Duodenal mucosa (tissue), 2 donors: Measurements from ENCODE around the gene TGFBR3.

Experiments
- H3K27ac ChIP-seq: one replicate; pipeline ENCODE4 v1.7.0; 2013; ENCODE audit warnings: low read depth, low read length
- H3K27me3 ChIP-seq, 2 donors: one replicate each; pipeline ENCODE4 v1.7.0; 2013; ENCODE audit warnings: low read length in 2 of 2, control low read depth in 1 of 2; ENCODE audit not compliant: insufficient read depth in 2 of 2, control insufficient read depth in 1 of 2
- H3K36me3 ChIP-seq, 2 donors: one replicate each; pipeline ENCODE4 v1.7.0; 2013; ENCODE audit warnings: low read length in 2 of 2, control low read depth in 1 of 2; ENCODE audit not compliant: insufficient read depth in 2 of 2, control insufficient read depth in 1 of 2
- H3K4me1 ChIP-seq, 2 donors: one replicate each; pipeline ENCODE4 v1.7.0; 2013; ENCODE audit warnings: low read length in 2 of 2, control low read depth in 1 of 2; ENCODE audit not compliant: insufficient read depth in 2 of 2, control insufficient read depth in 1 of 2
- H3K4me3 ChIP-seq, 2 donors: one replicate each; pipeline ENCODE4 v1.7.0; 2013; ENCODE audit warnings: low read length in 2 of 2, low read depth in 1 of 2
- H3K9ac ChIP-seq, 2 donors: one replicate each; pipeline ENCODE4 v1.7.0; 2013; ENCODE audit warnings: low read length in 2 of 2, low read depth in 1 of 2
- H3K9me3 ChIP-seq, 2 donors: one replicate each; pipeline ENCODE4 v1.7.0; 2013; ENCODE audit warnings: low read length in 2 of 2, control low read depth in 1 of 2; ENCODE audit not compliant: control insufficient read depth in 1 of 2

Gene TGFBR3

GRCh38 chr1:91741906-91742305, 144.0 kb downstream of the TGFBR3 start:
- peaks cover 0 to 3% of the 10 kb centered on the region in 2 donors for H3K36me3 ChIP-seq
- no peak overlapping the region for H3K4me3 ChIP-seq
- no peak overlapping the region for H3K9ac ChIP-seq
- H3K27me3 ChIP-seq, result no peaks in the 10 kb centered on the region
- peaks cover 6 to 10% of the 10 kb centered on the region in 2 donors for H3K4me1 ChIP-seq
- peaks cover 0 to 3% of the 10 kb centered on the region in 2 donors for H3K9me3 ChIP-seq
- H3K27ac ChIP-seq, result no peak overlapping the region

- Histone ChIP-seq H3K4me3 (no peak overlapping the region), H3K9ac (no peak overlapping the region), H3K27me3 (no peaks in the 10 kb centered on the region), H3K9me3 (no peaks in the 10 kb centered on the region), H3K4me1 (peaks cover 6 to 13% of the 10 kb centered on the region in 2 donors), H3K27ac (no peak overlapping the region), H3K36me3 (peaks cover 0 to 3% of the 10 kb centered on the region in 2 donors)
Observed at GRCh38 chr1:91741301-91741700, 144.7 kb downstream of the TGFBR3 start.

- H3K9ac ChIP-seq, result no peak overlapping the region
- no peaks in the 10 kb centered on the region for H3K27me3 ChIP-seq
- H3K36me3 ChIP-seq, result peaks cover 0 to 3% of the 10 kb centered on the region in 2 donors
- H3K4me3 ChIP-seq, result no peak overlapping the region
- H3K9me3 ChIP-seq, result no peaks in the 10 kb centered on the region
- peak overlapping the region; percentile 44 for H3K27ac ChIP-seq
- peaks cover 14 to 27% of the 10 kb centered on the region in 2 donors for H3K4me1 ChIP-seq
Observed at GRCh38 chr1:91737650-91738049, 148.3 kb downstream of the TGFBR3 start.

GRCh38 chr1:91736715-91737615, 149.0 kb downstream of the TGFBR3 start:
- no peaks in the 10 kb centered on the region for H3K27me3 ChIP-seq
- no peak overlapping the region for H3K9ac ChIP-seq
- no peak overlapping the region for H3K4me3 ChIP-seq
- peak overlapping the region; percentile 44 for H3K27ac ChIP-seq
- H3K4me1 ChIP-seq, result peaks cover 18 to 27% of the 10 kb centered on the region in 2 donors
- no peaks in the 10 kb centered on the region for H3K9me3 ChIP-seq
- H3K36me3 ChIP-seq, result peaks cover 0 to 3% of the 10 kb centered on the region in 2 donors

- Histone ChIP-seq H3K27ac (no peak overlapping the region), H3K9ac (no peak overlapping the region), H3K27me3 (no peaks in the 10 kb centered on the region), H3K4me3 (no peak overlapping the region), H3K36me3 (peaks cover 0 to 3% of the 10 kb centered on the region in 2 donors), H3K9me3 (no peaks in the 10 kb centered on the region), H3K4me1 (peaks cover 21 to 32% of the 10 kb centered on the region in 2 donors)
Observed at GRCh38 chr1:91736146-91736714, 149.7 kb downstream of the TGFBR3 start.

- H3K9ac ChIP-seq, result no peak overlapping the region
- no peaks in the 10 kb centered on the region for H3K27me3 ChIP-seq
- H3K27ac ChIP-seq, result no peak overlapping the region
- no peaks in the 10 kb centered on the region for H3K9me3 ChIP-seq
- no peak overlapping the region for H3K4me3 ChIP-seq
- H3K36me3 ChIP-seq, result peaks cover 0 to 3% of the 10 kb centered on the region in 2 donors
- H3K4me1 ChIP-seq, result peaks cover 21 to 35% of the 10 kb centered on the region in 2 donors
Observed at GRCh38 chr1:91735266-91735845, 150.6 kb downstream of the TGFBR3 start.

GRCh38 chr1:91734761-91735160, 151.2 kb downstream of the TGFBR3 start:
- Histone ChIP-seq H3K27me3 (no peaks in the 10 kb centered on the region), H3K27ac (no peak overlapping the region), H3K9ac (no peak overlapping the region), H3K4me1 (peaks cover 21 to 35% of the 10 kb centered on the region in 2 donors), H3K9me3 (no peaks in the 10 kb centered on the region), H3K36me3 (peaks cover 0 to 3% of the 10 kb centered on the region in 2 donors), H3K4me3 (no peak overlapping the region)

- no peak overlapping the region for H3K27ac ChIP-seq
- no peaks in the 10 kb centered on the region for H3K9me3 ChIP-seq
- H3K27me3 ChIP-seq, result no peaks in the 10 kb centered on the region
- no peak overlapping the region for H3K4me3 ChIP-seq
- H3K4me1 ChIP-seq, result peaks cover 21 to 35% of the 10 kb centered on the region in 2 donors
- H3K9ac ChIP-seq, result no peak overlapping the region
- H3K36me3 ChIP-seq, result peaks cover 0 to 4% of the 10 kb centered on the region in 2 donors
Observed at GRCh38 chr1:91733108-91733710, 152.7 kb downstream of the TGFBR3 start.

GRCh38 chr1:91732291-91733107, 153.5 kb downstream of the TGFBR3 start:
- Histone ChIP-seq H3K4me3 (no peak overlapping the region), H3K4me1 (peaks cover 21 to 35% of the 10 kb centered on the region in 2 donors), H3K27ac (peak overlapping the region; percentile 58), H3K9me3 (no peaks in the 10 kb centered on the region), H3K27me3 (no peaks in the 10 kb centered on the region), H3K9ac (no peak overlapping the region), H3K36me3 (peaks cover 0 to 4% of the 10 kb centered on the region in 2 donors)
